GM12874 (cell line): ENCODE data around the gene GLS2.

ENCODE experiments used
- CTCF ChIP-seq: IDR thresholded peaks from 2 replicates; pipeline ENCODE4 v1.5.1; 2011; ENCODE audit warnings: low read depth, mild to moderate bottlenecking, control low read depth, low read length, moderate library complexity; ENCODE audit not compliant: insufficient read depth

The GLS2 gene

GRCh38 chr12:56437430-56438176 lies 50.4 kb downstream of the GLS2 start:
- no peak for TF ChIP-seq CTCF

- TF ChIP-seq CTCF: no peak
These were observed 53.1 kb downstream of the GLS2 start for GRCh38 chr12:56434828-56435227.

GRCh38 chr12:56431850-56432249 lies 56.1 kb downstream of the GLS2 start:
- no peak for TF ChIP-seq CTCF

- TF ChIP-seq CTCF: no peak
These were observed 56.7 kb downstream of the GLS2 start for GRCh38 chr12:56431288-56431687.

- TF ChIP-seq CTCF: no peak
These were observed 62.0 kb downstream of the GLS2 start for GRCh38 chr12:56425940-56426438.

GRCh38 chr12:56425193-56425592 lies 62.8 kb downstream of the GLS2 start:
- TF ChIP-seq CTCF: no peak
